ENCODE measurements around the gene HOXB9. TPM values are rescaled to one million over a fixed set of nuclear protein-coding genes. Genes with fewer than 3 reads are reported as not detected.

The HOXB9 gene
- total RNA-seq, 1 experiment from 2014 or later: not detected

- H3K4ac ChIP-seq (ENCODE audit: low read depth, low read length): no peak overlapping the region
- H3T11ph ChIP-seq (ENCODE audit: low read length): no peak overlapping the region
- H3K27me3 ChIP-seq (ENCODE audit: insufficient read depth, low read length): peaks cover under 1% of the 10 kb centered on the region; the same call in 1 of the 2 replicates
- no peak overlapping the region for H2BK5ac ChIP-seq (ENCODE audit: insufficient read length, low read length)
- no peak overlapping the region for H3K9ac ChIP-seq (ENCODE audit: extremely low read depth, insufficient read length, low read length)
- Mint-ChIP-seq H3K4me1 (peaks cover 7 to 11% of the 10 kb centered on the region in 2 experiments), H3K27ac (no peak overlapping the region), H3K36me3 (ENCODE audit: insufficient read depth in 1 of 3, low read depth in 3 of 3) (no peaks in the 10 kb centered on the region), H3K9me3 (no peaks in the 10 kb centered on the region), H3K27me3 (ENCODE audit: low read depth) (peaks cover 92% of the 10 kb centered on the region), H3K4me3 (peak overlapping the region; percentile 40 to 52)
- no peak overlapping the region for H3K23ac ChIP-seq (ENCODE audit: insufficient read length, low read depth, low read length)
- H3K79me1 ChIP-seq (ENCODE audit: insufficient read depth, low read depth, low read length, poor library complexity, severe bottlenecking): no peaks in the 10 kb centered on the region
- peak; percentile 86 for DNase-seq
- H3K18ac ChIP-seq (ENCODE audit: insufficient read length, low read depth, low read length): no peak overlapping the region
- H2BK120ac ChIP-seq (ENCODE audit: low read depth, low read length, poor library complexity, severe bottlenecking): no peak overlapping the region
- no peak overlapping the region for H2BK12ac ChIP-seq (ENCODE audit: insufficient read length, low read depth, low read length)
- H4K5ac ChIP-seq (ENCODE audit: insufficient read length, low read depth, low read length): no peak overlapping the region
- H2AFZ ChIP-seq (ENCODE audit: low read length): peak overlapping the region; percentile 100
- no peak overlapping the region for H3K56ac ChIP-seq (ENCODE audit: insufficient read length, low read depth, low read length)
- H2AK5ac ChIP-seq (ENCODE audit: insufficient read length, low read length): no peak overlapping the region
- H3K23me2 ChIP-seq (ENCODE audit: insufficient read length, low read depth, low read length, poor library complexity, severe bottlenecking): peaks cover 4% of the 10 kb centered on the region
- H3K14ac ChIP-seq (ENCODE audit: insufficient read depth, low read length): no peak overlapping the region
- no peaks in the 10 kb centered on the region; the same call in 1 of the 2 replicates for H3K4me1 ChIP-seq (ENCODE audit: insufficient read depth, low read length)
- no CpG with 5 or more reads among the region's 15 CpGs for WGBS (ENCODE audit: extremely low coverage, insufficient read length, low lambda C conversion rate)
- no peak overlapping the region for H2BK20ac ChIP-seq (ENCODE audit: low read depth, low read length, poor library complexity, severe bottlenecking)
- no peaks in the 10 kb centered on the region for H3K9me3 ChIP-seq (ENCODE audit: control insufficient read depth, low read depth, low read length)
- H3K27ac ChIP-seq (ENCODE audit: insufficient read length, low read depth, low read length): no peak overlapping the region
- no peak overlapping the region for H4K91ac ChIP-seq (ENCODE audit: insufficient read length, low read depth, low read length)
- H2BK15ac ChIP-seq (ENCODE audit: low read depth, low read length): no peak overlapping the region
- no peaks in the 10 kb centered on the region for H4K20me1 ChIP-seq (ENCODE audit: control insufficient read depth, insufficient read depth, insufficient read length)
- peak; percentile 93 for TF ChIP-seq CTCF (conservative IDR thresholded peaks at IDR 0.05)
- no peaks in the 10 kb centered on the region for H3K79me2 ChIP-seq (ENCODE audit: insufficient read depth, low read length)
- H3K4me2 ChIP-seq (ENCODE audit: insufficient read depth, insufficient read length, low read length): peak overlapping the region; percentile 68
- no peak overlapping the region for H4K8ac ChIP-seq (replicated peaks; ENCODE audit: insufficient read length, low read depth, low read length)
Observed at GRCh38 chr17:48671697-48672171, 45.6 kb upstream of the HOXB9 start.

All from H9 (cell line).